Amniotic stem cell (primary cell): Measurements from ENCODE around the gene POLR2F.
A peak's percentile ranks its signal among the peaks of the same experiment; 100 is the strongest.
"Not testable (repeated sequence)": the region's sequence is repeated elsewhere in the genome, so short reads cannot be mapped to it uniquely, and the experiment has no call there.

Experiments
- DNase-seq: peaks from one replicate; lab custom pipeline; 2025; lab: John Stamatoyannopoulos, UW

The POLR2F gene

DNA sequence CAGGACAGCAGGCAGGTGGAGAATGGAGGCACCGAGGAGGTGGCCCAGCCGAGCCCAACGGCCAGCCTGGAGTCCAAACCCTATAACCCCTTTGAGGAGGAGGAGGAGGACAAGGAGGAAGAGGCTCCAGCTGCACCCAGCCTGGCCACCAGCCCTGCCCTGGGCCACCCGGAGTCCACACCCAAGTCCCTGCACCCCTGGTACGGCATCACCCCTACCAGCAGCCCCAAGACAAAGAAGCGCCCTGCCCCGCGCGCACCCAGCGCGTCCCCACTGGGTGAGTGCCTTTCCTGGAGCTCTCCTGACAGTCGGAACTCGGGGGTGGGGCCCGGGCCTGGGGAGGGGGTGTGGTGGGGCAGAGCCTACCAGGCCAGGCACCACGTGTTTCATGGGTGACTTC is 27.7 kb upstream of the POLR2F start:
- no peak for DNase-seq

DNA sequence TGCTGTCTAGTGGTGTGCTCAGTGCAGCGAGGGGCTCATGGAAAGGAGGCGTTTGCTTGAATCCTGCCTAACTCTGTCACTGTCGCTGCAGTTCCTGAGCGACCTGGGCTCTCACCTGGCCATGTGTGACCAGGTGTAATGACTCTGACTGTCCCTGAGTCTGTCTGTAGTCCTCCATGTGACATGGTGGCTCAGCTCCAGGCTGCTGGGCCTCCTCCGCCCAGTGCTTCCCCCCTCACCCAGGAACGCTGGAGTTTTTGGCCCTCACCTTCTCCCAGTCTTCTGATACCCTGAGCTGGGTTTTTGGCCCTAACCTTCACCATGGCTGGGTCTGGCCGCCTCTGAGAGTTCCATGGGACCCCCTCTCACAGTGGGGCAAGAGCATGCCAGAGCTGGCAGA is 27.1 kb upstream of the POLR2F start:
- DNase-seq: no peak

DNA sequence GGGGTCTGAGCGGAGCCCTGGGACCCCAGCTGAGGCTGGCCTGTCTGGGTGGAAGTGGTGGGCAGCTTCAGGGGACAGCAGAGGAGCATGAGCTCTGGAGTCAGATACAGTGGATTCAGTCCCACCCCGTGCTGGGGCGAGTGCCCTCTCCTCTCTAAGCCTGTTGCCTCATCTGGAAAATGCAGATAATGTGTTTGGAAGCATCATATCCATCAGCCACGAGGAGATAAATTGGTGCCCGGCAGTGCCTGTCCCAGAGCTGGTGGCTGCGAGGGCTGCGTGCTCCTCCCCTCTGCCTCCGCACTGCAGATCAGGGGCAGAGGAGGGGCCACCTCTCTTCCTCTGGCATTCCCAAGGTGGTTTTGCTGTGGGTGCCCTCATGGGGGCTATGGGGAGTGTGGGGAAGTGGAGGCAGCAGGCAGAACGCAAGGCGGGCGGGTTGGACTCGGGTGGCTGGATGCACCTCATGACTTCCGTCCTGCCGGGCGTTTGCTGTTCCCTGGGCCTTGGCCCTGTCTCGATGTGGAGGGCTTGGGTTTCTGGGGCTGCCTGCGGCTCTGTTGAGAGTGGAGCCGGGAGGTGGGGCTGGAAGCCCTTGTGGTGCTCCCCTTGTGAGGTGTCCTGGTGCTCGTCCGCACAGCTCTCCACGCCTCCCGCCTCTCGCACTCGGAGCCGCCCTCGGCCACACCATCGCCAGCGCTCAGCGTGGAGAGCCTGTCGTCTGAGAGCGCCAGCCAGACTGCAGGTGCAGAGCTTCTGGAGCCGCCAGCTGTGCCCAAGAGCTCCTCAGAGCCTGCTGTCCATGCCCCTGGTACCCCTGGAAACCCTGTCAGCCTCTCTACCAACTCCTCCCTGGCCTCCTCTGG is 26.5 kb upstream of the POLR2F start:
- DNase-seq: no peak

DNA sequence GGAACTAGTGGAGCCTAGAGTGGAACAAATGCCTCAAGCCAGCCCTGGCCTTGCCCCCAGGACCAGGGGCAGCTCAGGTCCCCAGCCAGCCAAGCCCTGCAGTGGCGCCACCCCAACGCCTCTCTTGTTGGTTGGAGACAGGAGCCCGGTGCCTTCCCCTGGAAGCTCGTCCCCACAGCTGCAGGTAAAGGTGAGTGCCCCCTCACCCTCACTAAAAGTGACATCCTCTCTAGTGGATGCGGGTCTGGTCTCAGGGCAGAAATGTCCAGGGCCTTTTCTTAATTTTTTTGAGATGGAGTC is 25.9 kb upstream of the POLR2F start:
- DNase-seq: no peak

DNA sequence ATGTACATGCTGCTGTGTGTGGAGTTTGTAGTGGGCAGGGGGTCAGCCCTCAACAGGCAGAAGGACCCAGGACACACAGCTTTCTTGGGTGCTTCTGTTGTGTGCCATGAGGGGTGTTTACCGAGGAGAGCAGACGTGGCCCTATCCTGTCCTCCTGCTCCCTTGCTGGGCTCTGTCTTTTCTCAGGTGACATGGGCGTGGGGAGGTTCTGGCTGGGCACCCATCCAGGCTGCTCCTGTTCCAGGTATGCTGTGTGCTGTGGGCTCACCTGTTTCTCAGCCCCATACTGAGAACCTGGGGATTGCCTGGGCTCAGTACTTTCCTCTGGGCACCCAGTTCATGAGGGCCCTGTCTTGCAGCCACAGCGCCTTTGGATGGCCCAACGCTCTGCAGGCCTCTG is 24.1 kb upstream of the POLR2F start:
- no peak for DNase-seq

DNA sequence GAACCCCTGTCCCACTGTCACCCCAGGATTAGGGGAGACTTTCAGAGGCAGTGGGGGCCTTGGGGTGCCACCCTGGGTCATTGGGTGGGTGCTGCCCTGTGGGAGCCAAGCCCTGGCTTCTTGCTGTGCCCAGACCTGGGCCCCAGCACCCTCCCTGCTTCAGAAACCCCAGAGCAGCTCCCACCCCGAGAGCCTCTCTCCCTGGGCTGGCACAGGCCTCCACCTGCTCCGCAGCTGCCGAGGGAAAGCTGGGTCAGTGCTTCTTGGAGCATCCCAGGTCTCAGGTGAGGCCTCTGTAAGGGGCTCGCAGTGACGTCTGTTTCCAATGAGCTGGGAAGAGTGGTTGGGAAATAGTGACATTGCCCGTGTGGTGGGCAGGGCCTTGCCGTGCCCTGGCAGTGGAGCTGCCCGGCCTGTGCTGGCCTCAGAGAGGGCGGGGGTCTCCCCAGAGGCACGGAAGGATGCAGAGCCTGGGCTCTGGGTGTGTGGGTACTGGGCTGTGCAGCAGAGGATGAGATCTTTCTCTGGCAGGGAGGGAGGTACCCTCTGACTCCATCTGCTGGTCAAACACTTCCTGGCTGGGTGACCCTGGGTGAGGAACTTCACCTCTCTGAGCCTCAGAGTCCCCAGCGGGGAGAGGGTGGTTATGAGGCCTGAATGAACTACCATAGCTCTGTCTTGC is 23.1 kb upstream of the POLR2F start:
- DNase-seq: no peak

DNA sequence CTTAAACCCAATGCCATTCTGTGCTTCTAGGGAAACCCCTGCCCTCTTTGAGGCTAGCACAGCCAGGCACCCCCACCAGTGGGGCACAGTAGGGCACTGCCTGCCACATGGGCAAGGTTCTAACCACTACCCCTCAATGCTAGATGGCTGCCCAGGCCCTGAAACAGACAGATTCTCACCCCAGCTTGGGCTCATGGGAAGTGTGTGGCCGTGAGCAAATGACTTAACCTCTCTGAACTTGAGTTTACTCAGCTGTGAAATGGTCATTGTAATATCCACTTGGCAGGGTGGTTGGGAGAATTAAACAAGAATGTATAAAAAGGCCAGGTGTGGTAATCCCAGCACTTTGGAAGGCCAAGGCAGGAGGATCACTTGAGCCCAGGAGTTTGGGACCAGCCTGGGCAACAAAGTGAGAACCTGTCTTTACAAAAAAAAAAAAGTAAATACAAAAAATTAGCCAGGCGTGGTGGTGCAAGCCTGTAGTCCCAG is 22.5 kb upstream of the POLR2F start:
- DNase-seq: no peak

DNA sequence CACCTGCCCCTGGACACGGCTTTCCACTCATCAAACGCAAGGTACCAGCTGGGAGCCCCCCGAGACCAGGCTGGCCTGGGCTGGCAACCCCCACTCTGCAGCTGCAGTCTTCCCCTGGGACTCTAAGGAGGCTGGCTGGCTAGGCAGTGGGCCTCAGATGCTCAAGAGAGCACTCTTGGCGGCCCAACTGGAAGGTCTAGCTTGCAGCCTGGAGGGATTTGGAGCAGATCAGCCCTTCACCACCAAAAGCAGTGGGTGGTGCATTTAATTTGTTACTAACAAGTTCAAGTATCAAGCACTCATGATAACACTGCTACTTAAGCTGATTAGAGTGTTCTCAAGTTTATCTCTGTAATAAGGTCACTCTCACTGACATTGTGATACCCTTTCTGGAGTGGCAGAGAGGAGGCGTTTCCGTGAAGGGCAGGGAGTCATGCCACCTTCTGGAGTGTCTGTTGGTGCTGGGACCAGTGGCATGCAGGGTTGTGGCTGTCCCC is 21.6 kb upstream of the POLR2F start:
- no peak for DNase-seq

DNA sequence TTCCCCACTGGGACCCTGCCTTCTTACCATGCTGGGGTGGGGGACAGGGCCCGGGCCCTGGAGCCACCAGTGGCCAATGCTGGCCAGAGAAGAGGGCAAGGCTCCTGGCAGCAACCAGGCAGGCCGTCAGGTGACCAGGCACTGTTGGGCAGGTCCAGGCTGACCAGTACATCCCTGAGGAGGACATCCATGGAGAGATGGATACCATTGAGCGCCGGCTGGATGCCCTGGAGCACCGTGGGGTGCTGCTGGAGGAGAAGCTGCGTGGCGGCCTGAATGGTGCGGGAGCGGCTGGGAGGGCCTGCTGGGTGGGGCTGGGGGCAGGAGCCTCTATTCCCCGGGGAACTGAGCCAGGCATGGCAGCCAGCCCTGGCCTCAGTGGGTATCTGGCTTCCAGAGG is 21.1 kb upstream of the POLR2F start:
- no peak for DNase-seq

DNA sequence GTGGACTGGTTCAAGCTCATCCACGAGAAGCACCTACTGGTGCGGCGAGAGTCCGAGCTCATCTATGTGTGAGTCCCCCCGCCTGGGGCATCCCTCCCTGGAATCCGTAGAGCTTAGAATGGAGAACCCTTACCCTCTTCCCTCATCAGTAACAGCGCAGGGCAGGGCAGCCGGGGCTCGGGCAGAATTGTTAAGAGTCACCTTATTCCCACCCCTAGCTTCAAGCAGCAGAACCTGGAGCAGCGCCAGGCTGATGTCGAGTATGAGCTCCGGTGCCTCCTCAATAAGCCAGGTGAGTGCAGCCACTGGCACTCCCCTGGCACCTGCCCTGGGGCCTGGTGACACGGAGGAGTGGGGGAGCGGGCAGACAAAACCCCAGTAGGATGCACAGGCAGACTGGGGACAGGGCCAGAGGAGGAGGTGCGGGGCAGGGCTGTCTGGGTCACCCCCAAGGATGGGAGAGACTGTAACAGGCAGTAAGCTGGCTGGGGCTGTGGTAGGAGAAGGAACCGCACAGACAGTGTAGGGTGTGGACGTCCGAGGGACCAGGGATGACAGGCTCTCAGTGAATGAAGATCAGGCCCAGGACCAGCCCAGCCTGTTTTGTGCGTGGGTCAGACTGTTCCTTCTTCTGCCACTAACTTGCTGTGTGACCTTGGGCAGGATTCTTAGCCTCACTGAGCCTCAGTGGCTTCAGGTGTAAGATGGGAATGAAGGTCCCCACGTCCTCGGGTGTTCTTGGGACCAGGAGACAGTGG is 20.5 kb upstream of the POLR2F start:
- no peak for DNase-seq

DNA sequence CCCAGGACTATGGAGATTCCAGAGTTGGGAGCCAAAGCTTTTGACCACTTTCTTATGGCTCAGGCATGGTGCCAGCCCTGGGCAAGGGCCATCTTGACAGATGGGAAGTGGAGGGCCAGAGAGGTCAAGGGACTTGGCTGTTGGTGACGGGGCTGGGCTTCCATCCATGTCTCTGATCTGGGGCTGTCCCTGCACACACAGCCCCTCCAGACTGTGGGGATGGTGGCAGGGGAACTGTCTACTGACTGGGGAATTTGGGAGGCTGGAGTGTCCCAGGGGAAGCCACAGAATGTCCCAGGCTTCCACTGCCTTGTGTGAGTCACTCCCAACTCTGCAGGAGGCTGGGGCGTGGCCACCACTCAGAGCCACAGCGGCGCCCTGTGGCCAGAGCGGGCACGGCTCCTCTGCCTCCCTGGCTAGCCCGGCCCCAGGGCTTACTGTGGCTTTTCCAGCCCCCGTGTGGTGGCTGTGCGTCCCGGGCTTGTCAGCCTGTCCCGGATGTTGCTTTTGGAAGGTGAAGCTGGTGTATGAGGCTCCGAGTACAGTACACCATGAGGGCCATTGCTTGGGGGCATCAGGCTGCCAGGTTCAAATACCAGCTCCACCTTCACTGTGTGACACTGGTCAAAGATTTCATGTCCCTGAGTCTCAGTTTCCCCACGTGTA is 19.7 kb upstream of the POLR2F start:
- peak; percentile 85 for DNase-seq

DNA sequence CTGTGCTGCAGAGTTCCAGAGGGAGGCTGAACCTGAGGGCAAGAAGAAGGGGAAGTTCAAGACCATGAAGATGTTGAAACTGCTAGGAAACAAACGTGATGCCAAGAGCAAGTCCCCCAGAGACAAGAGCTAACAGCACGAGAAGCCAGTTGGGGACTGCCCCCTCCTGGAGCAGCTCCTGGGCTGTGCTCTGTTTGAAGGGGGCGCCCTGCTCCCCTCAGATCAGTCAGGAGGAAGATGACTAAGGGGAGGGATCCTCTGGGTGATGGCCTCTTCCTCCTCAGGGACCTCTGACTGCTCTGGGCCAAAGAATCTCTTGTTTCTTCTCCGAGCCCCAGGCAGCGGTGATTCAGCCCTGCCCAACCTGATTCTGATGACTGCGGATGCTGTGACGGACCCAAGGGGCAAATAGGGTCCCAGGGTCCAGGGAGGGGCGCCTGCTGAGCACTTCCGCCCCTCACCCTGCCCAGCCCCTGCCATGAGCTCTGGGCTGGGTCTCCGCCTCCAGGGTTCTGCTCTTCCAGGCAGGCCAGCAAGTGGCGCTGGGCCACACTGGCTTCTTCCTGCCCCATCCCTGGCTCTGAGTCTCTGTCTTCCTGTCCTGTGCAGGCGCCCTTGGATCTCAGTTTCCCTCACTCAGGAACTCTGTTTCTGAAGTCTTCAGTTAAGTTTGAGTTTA is 12.7 kb upstream of the POLR2F start:
- no peak for DNase-seq

DNA sequence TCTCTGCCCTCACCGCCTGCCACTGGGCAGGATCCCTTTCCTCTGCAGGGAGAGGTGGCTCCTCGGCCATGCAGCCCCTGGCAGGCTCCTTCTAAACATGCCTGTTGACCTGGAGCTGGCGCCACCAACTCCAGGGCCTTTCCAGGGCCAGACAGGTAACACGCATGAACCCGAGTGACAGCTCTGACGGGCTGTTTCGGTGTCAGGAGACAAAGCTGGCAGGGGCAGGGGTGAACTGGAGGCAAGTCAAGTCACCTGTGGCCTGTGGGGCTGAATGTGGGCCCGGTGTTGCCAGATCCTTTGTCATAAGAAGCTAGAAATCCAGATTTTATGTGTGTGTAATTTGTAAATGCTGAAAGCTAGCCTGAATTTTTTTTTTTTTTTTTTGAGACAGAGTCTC is 11.4 kb upstream of the POLR2F start:
- DNase-seq: no peak

DNA sequence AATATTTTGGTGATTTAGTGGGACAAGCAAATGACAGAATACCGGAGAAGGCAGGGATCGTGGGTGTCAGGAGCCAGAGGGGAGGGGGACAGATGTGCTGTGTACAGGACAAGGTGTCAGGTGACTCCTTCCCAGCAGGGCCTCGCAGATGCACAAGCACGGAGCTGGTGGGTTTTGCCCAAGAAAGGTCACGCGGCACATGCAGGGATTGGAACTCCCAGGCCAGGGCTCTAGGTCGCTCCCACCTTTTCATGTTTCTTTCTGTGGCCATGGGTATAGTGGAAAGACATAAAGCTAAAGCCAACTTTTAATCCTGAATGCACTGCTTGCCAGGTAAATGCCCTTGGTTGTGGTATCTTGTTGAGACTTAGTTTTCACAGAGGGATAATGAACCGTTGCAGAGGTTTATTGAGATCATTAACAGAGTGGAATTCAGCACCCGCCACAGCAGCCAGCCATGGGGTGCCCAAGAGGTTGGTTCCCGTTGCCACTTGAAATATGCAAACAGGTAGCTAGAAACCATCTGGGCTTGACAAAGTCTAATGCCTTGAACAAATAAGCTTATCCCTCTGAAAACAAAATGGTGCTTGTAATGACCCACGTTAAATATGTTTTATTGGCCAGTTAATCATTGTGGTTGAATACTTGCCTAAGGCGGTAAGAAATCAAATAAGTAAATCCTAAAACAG is 10.2 kb upstream of the POLR2F start:
- no peak for DNase-seq

DNA sequence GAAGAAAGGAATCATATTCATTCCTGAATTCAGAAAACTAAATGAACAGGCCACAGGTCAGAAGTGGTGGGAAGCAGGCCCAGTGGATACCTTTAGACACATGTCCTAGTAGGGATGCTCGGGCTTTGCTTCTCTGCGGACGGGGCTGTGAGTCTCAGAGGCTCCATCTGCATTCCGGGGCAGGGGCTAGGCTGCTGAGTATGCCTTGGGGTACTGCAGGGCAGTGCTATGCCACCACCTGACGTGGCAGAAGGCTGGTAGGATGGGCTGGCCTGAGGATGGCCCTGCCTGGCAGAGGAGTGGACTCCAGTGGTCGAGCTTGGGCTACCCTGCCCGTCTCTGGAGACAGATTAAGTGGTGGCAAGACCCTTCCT is 9.7 kb upstream of the POLR2F start:
- no peak for DNase-seq

DNA sequence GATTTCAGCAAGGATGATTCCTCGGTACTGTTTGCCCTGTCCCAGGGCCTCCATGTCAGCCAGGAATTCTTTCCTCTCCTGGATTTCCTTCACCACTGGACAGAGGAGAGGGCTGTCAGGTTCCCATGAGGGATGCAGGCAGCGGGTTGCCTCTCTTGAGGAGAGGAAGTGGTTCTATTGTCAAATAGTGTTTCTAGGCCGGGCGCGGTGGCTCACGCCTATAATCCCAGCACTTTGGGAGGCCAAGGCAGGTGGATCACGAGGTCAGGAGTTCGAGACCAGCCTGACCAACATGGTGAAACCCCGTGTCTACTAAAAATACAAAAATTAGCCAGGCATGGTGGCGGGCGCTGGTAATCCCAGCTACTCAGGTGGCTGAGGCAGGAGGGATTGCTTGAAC is 9.1 kb upstream of the POLR2F start:
- DNase-seq: not testable (repeated sequence)

DNA sequence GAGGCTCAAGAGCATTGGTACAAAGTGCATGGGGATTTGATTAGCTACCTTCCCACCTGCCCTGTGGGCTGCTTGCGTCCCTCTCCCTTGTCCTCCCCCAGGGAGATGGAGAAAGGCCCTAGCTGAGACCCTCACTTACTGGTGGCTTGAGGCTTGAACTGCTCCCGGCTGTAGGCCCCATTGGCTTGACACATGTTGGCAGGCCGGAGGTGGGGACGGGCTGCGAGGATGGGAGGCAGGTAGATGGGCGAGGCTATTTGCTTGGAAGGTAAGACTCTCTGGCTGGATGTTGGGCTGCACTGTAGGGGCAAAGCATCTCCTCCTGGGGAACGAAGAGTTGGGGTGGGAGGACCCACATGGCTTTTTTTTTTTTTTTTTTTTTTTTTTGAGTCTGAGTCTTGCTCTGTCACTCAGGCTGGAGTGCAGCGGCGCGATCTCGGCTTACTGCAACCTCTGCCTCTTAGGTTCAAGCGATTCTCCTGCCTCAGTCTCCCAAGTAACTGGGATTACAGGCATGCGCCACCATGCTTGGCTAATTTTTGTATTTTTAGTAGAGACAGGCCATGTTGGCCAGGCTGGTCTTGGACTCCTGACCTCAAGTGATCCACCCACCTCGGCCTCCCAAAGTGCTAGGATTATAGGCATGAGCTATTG is 6.2 kb upstream of the POLR2F start:
- not testable (repeated sequence) for DNase-seq

DNA sequence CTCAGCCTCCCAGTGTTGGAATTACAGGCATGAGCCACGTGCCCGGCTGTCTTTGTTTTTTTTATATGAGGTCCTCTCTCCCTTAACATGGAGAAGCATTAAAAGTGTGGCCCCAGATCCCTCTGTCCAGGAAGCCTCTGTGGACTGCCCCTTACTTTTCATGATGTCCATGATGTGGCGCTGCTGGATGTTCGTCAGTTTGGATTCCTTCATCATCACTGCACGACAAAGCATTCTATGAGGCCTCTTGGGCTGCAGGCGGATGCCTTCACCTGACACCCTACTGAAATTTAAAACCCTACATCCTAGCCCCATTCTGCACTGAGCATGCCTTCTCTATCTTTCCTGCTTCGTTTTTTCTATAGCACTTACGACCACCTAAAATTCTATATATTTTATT is 2.2 kb upstream of the POLR2F start:
- DNase-seq: no peak

DNA sequence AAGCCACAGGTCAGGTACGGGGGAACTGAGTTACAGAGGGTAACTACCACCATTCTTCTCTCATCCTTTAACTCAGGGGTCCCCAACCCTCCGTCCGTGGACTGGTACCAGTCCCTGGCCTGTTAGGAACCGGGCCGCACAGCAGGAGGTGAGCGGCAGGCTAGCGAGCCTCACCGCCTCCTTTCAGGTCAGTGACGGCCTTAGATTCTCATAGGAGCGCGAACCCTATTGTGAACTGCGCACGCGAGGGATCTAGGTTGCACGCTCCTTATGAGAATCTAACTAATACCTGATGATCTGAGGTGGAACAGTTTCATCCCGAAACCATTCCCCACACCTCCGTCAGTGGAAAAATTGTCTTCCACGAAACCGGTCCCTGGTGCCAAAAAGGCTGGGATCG is 870 bp upstream of the POLR2F start:
- not testable (repeated sequence) for DNase-seq

DNA sequence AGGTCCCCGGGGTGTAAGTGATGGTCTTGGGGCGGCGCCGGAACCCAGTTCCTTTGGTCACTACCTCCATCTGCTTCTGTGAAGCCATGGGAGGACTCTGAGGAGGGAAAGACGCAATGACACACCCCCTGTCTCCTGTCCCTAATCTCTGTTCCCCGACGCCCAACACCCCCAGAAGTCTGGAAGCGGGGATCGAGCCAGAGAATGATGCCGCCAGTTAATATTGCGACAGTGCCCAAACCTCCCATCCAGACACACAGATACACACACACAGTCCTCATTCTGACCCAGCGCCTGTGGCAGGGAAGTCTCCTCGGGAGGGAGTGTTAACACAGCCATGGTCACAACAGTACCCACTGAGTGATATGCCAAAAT is 450 bp upstream of the POLR2F start:
- DNase-seq: no peak

DNA sequence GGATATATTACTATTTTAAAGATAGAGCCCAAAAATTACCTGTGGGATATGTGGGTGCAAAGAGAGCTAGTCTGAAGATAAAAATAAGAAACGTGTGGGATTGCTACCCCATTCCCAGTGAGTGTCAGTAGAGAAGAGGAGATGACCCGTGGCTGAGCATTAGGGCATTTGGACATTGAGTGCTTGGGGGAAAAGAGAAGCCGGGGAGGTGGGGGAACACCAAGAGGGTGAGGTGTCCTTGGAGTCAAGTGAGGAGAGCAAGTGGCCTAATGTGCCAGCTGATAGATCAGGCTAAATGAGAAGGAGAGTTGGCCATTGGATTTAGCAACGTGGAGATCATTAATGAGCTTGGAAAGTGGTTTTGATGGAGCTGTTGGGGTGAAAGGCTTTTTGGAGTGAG is 1.2 kb downstream of the POLR2F start:
- no peak for DNase-seq
